Mesodermal cell (in vitro differentiated cells): ENCODE measurements around the gene CHSY3.

Experiments
- H3K27ac ChIP-seq: 2 replicates; pipeline ENCODE4 v1.7.0; 2013; ENCODE audit warnings: mild to moderate bottlenecking, low read depth, low read length, moderate library complexity; ENCODE audit not compliant: severe bottlenecking
- H3K36me3 ChIP-seq: 2 replicates; pipeline ENCODE4 v1.7.1; 2013; ENCODE audit warnings: mild to moderate bottlenecking, low read length, moderate library complexity; ENCODE audit not compliant: control insufficient read depth, insufficient read depth
- H3K4me1 ChIP-seq: one replicate; pipeline ENCODE4 v1.7.1; 2013; ENCODE audit warnings: mild to moderate bottlenecking, low read length; ENCODE audit not compliant: insufficient read depth, control insufficient read depth, poor library complexity, severe bottlenecking
- H3K4me3 ChIP-seq: 2 replicates; pipeline ENCODE4 v1.7.0; 2013; ENCODE audit warnings: low read length, control low read depth, mild to moderate bottlenecking; ENCODE audit not compliant: insufficient read depth, poor library complexity, severe bottlenecking; ENCODE audit errors: extremely low read depth
- H3K9me3 ChIP-seq: 2 replicates; pipeline ENCODE4 v1.7.1; 2013; ENCODE audit warnings: mild to moderate bottlenecking, low read length, moderate library complexity; ENCODE audit not compliant: control insufficient read depth
- WGBS, 2 experiments: methylation state at CpG; one replicate each; pipeline ENCODE4 v1.1.5; 2013; ENCODE audit warnings: missing lambda C conversion rate in 2 of 2; ENCODE audit not compliant: insufficient coverage in 2 of 2; 5-methylcytosine and 5-hydroxymethylcytosine counted together

CHSY3 gene

GRCh38 chr5:129978270-129978669, 74.0 kb downstream of the CHSY3 start:
- no peaks in the 10 kb centered on the region for H3K36me3 ChIP-seq
- WGBS, 2 experiments = no CpG with 5 or more reads among the region's 1 CpG
- H3K9me3 ChIP-seq = no peaks in the 10 kb centered on the region
- H3K27ac ChIP-seq = no peak overlapping the region
- peaks cover 9% of the 10 kb centered on the region for H3K4me1 ChIP-seq
- H3K4me3 ChIP-seq = no peak overlapping the region

DNA sequence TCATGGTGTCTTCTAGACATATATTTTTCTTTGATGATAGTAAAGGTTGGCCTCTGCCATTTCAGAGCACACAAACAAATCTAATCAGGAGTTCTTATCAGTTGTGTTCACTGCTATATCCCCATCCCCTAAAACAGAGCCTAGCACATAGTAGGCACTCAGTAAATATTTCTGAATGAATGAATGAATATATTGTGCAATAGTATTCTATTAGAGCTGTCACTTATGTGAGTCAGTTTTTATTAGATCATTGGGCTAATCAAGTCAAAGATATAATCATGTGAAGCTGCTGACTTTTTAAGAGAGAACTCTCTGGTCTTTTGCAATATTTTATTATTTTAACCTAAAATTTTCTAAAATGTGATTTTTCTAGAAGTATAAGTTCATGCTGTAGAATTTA, 84.2 kb downstream of the CHSY3 start:
- no peaks in the 10 kb centered on the region for H3K4me1 ChIP-seq
- no peaks in the 10 kb centered on the region for H3K36me3 ChIP-seq
- no peak overlapping the region for H3K27ac ChIP-seq
- H3K9me3 ChIP-seq = peaks cover 7% of the 10 kb centered on the region
- no peak overlapping the region for H3K4me3 ChIP-seq

- WGBS, 2 experiments = 82% methylated on average over 2 of the region's 3 CpGs; no CpG with 5 or more reads in 1 of the 2 experiments
- no peaks in the 10 kb centered on the region for H3K4me1 ChIP-seq
- no peak overlapping the region for H3K27ac ChIP-seq
- no peaks in the 10 kb centered on the region for H3K36me3 ChIP-seq
- no peaks in the 10 kb centered on the region for H3K9me3 ChIP-seq
- no peak overlapping the region for H3K4me3 ChIP-seq
Observed at GRCh38 chr5:129991780-129992179, 87.5 kb downstream of the CHSY3 start.

- H3K4me3 ChIP-seq = no peak overlapping the region
- H3K36me3 ChIP-seq = no peaks in the 10 kb centered on the region
- H3K9me3 ChIP-seq = no peaks in the 10 kb centered on the region
- H3K4me1 ChIP-seq = no peaks in the 10 kb centered on the region
- H3K27ac ChIP-seq = no peak overlapping the region
Observed at GRCh38 chr5:129996896-129997295, 92.6 kb downstream of the CHSY3 start.

DNA sequence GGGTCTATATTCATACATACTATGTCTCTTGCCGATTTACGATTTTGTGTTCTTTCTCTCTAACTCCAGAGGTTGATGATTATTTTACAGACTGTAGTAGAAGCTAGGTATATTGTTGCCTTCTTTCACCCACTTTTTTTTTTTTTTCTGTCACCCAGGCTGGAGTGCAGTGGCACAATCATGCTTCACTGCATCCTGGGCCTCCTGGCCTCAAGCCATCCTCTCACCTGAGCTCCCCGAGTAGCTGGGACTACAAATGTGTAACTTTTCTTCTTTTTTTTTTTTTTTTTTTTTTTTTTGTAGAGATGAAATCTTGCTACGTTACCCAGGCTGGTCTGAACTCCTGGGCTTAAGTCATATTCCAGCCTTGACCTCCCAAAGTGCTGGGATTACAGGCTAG, 96.2 kb downstream of the CHSY3 start:
- Histone ChIP-seq H3K4me1 (no peaks in the 10 kb centered on the region), H3K27ac (no peak overlapping the region), H3K36me3 (no peaks in the 10 kb centered on the region), H3K9me3 (no peaks in the 10 kb centered on the region), H3K4me3 (no peak overlapping the region)
- WGBS, 2 experiments = no CpG with 5 or more reads among the region's 4 CpGs

GRCh38 chr5:130002183-130002582, 97.9 kb downstream of the CHSY3 start:
- Histone ChIP-seq H3K36me3 (no peaks in the 10 kb centered on the region), H3K4me3 (no peak overlapping the region), H3K4me1 (no peaks in the 10 kb centered on the region), H3K27ac (no peak overlapping the region), H3K9me3 (no peaks in the 10 kb centered on the region)
- WGBS, 2 experiments = 92 to 100% methylated on average over 3 of the region's 3 CpGs

- no peaks in the 10 kb centered on the region for H3K36me3 ChIP-seq
- H3K9me3 ChIP-seq = no peaks in the 10 kb centered on the region
- WGBS, 2 experiments = 87% methylated on average over 3 of the region's 3 CpGs; no CpG with 5 or more reads in 1 of the 2 experiments
- H3K4me1 ChIP-seq = no peaks in the 10 kb centered on the region
- H3K4me3 ChIP-seq = no peak overlapping the region
- H3K27ac ChIP-seq = no peak overlapping the region
Observed at GRCh38 chr5:130002876-130003275, 98.6 kb downstream of the CHSY3 start.

DNA sequence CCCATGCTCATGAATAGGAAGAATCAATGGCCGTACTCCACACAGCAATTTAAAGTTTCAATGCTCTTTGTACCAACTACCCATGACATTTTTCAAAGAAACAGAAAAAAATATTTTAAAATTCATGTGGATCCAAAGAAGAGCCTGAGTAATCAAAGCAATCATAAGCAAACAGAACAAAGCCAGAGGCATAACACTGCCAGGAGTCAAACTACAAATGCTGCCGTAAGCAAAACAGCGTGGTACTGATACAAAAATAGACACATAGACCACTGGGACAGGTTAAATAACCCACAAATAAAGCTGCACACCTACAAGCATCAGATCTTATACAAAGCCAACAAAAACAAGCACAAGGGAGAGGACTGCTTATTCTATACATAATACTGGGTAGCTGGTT, 107.7 kb downstream of the CHSY3 start:
- Histone ChIP-seq H3K9me3 (peaks cover 7% of the 10 kb centered on the region), H3K4me3 (no peak overlapping the region), H3K4me1 (no peaks in the 10 kb centered on the region), H3K27ac (no peak overlapping the region), H3K36me3 (no peaks in the 10 kb centered on the region)
- WGBS, 2 experiments = 80 to 100% methylated on average over 1 to 3 of the region's 3 CpGs

DNA sequence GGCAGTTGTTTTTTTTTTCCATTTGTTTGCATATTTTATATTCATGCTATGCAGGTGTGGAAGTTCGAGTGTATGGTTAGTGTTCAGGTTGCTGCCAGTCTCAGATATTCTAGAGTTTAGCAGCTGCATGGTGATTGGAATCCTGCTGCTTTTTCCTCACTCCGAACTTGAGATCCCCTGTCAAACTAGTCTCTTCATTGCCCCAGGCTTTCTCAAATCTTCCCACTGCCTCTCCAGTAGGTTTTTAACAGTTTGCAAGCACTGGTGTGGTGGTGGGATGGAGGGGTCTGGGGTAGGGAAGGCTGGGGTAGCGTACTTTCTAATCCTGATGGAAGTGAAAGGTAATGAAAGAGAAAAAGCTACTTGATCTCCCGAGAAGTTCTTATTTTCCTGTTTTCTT, 112.9 kb downstream of the CHSY3 start:
- 86 to 100% methylated on average over 1 of the region's 4 CpGs for WGBS, 2 experiments
- Histone ChIP-seq H3K27ac (no peak overlapping the region), H3K36me3 (no peaks in the 10 kb centered on the region), H3K4me3 (no peak overlapping the region), H3K9me3 (peaks cover 7% of the 10 kb centered on the region), H3K4me1 (no peaks in the 10 kb centered on the region)

DNA sequence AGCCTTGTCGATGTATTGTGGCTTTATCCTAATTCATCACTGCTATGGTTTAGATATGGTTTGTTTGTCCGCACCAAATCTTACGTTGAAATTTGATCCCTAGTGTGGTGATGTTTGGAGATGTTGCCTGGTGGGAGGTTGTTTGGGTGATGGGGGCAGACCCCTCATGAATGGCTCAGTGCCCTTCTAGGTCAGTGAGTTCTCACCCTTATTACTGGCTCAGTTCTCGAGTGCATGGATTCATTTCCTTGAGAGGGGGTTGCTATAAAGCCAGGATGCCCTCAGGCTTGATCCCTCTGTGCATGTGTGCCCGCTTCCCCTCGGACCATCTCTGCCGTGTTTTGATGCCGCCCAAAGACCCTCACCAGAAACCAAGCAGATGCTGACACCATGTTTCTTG, 114.4 kb downstream of the CHSY3 start:
- H3K9me3 ChIP-seq = no peaks in the 10 kb centered on the region
- H3K4me1 ChIP-seq = no peaks in the 10 kb centered on the region
- no peak overlapping the region for H3K4me3 ChIP-seq
- H3K36me3 ChIP-seq = no peaks in the 10 kb centered on the region
- 88 to 100% methylated on average over 1 to 7 of the region's 8 CpGs for WGBS, 2 experiments
- H3K27ac ChIP-seq = no peak overlapping the region

- Histone ChIP-seq H3K4me1 (no peaks in the 10 kb centered on the region), H3K36me3 (no peaks in the 10 kb centered on the region), H3K4me3 (no peak overlapping the region), H3K27ac (no peak overlapping the region), H3K9me3 (no peaks in the 10 kb centered on the region)
Observed at GRCh38 chr5:130021000-130021399, 116.7 kb downstream of the CHSY3 start.

DNA sequence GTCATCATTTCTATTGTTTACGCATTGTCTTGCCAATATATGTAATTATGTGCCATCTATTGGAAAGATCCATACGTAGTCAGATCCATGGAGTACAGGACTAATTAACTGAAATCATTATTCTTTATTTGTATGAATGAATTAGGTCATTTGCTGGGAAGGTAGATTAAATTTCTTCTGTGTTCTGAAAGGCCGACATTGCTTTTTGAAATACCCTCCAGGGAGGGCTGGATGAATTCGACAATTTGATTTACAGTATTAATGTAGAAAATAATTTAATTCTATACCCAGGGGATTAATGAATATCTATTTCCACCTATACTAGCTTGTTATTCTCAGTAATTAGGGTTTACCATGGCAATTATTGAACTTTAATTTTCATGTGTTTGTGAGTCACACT, 117.6 kb downstream of the CHSY3 start:
- Histone ChIP-seq H3K9me3 (no peaks in the 10 kb centered on the region), H3K27ac (no peak overlapping the region), H3K4me3 (no peak overlapping the region), H3K4me1 (no peaks in the 10 kb centered on the region), H3K36me3 (no peaks in the 10 kb centered on the region)
- 100% methylated on average over 1 of the region's 4 CpGs; no CpG with 5 or more reads in 1 of the 2 experiments for whole genome bisulfite sequencing, 2 experiments
